Type B pancreatic cell (in vitro differentiated cells): ENCODE measurements around the gene PRSS57. TPM values are rescaled to one million over a fixed set of nuclear protein-coding genes. Genes with fewer than 3 reads are reported as not detected.

Source experiments
- DNase-seq: peaks from one replicate; pipeline ENCODE4 v3.0.0; 2021; ENCODE audit warnings: mixed read lengths; ENCODE audit not compliant: unreplicated experiment; ENCODE audit errors: extremely low spot score
- H3K27ac Mint-ChIP-seq: 2 replicates; pipeline ENCODE4 v1.8.0; 2021; ENCODE audit warnings: mild to moderate bottlenecking, mixed read lengths
- H3K27me3 Mint-ChIP-seq: 2 replicates; pipeline ENCODE4 v1.8.0; 2021; ENCODE audit warnings: mixed read lengths
- H3K36me3 Mint-ChIP-seq: 2 replicates; pipeline ENCODE4 v1.8.0; 2021; ENCODE audit warnings: mixed read lengths
- H3K4me1 Mint-ChIP-seq: one replicate; pipeline ENCODE4 v1.8.0; 2021; ENCODE audit warnings: mixed read lengths; ENCODE audit not compliant: unreplicated experiment
- H3K4me3 Mint-ChIP-seq: 2 replicates; pipeline ENCODE4 v1.8.0; 2021; ENCODE audit warnings: mild to moderate bottlenecking, mixed read lengths
- H3K9me3 Mint-ChIP-seq: 2 replicates; pipeline ENCODE4 v1.8.0; 2021; ENCODE audit warnings: mixed read lengths
- total RNA-seq: library from RNA; stranded (reverse); gene quantifications from 2 replicates; pipeline ENCODE4 v1.2.1, GENCODE V29; 2021; ENCODE audit warnings: low replicate concordance
- TF ChIP-seq, protein P1 (sequence below): fragments of 200-600 bp; sonication (generic); conservative IDR thresholded peaks from 2 replicates; pipeline ENCODE4 v1.5.0; 2021; ENCODE audit warnings: antibody characterized with exemption, mild to moderate bottlenecking

Gene PRSS57
- total RNA-seq, 1 donor from 2014 or later = not detected

- Mint-ChIP-seq H3K4me3 (no peak overlapping the region), H3K27ac (no peak overlapping the region), H3K4me1 (no peaks in the 10 kb centered on the region), H3K9me3 (no peaks in the 10 kb centered on the region), H3K36me3 (no peaks in the 10 kb centered on the region), H3K27me3 (no peaks in the 10 kb centered on the region)
- no peak for DNase-seq
- TF ChIP-seq, protein P1, sequence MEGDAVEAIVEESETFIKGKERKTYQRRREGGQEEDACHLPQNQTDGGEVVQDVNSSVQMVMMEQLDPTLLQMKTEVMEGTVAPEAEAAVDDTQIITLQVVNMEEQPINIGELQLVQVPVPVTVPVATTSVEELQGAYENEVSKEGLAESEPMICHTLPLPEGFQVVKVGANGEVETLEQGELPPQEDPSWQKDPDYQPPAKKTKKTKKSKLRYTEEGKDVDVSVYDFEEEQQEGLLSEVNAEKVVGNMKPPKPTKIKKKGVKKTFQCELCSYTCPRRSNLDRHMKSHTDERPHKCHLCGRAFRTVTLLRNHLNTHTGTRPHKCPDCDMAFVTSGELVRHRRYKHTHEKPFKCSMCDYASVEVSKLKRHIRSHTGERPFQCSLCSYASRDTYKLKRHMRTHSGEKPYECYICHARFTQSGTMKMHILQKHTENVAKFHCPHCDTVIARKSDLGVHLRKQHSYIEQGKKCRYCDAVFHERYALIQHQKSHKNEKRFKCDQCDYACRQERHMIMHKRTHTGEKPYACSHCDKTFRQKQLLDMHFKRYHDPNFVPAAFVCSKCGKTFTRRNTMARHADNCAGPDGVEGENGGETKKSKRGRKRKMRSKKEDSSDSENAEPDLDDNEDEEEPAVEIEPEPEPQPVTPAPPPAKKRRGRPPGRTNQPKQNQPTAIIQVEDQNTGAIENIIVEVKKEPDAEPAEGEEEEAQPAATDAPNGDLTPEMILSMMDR = no peak
Measured at GRCh38 chr19:645912-646778, 49.1 kb downstream of the PRSS57 start.

DNA sequence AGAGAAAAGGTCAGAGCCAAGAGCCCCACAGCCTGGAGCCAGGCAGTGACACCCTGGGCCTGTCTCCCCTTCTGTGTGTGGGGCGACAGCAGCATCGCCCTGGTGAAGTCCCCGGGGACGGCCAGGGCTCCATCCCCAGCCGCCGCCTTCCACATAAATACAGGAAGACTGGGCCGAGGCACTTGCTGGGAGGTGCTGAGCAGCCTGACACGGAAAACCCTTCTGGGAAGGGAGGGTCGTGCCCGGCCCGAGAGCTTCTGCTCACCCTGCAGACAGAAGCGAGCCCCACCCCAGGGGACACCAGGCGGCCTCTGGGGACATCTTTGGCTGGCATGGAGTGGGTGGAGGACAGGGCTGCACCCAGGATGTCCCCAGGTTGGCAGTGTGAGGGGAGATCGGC, 50.5 kb downstream of the PRSS57 start:
- no peaks in the 10 kb centered on the region for H3K27me3 Mint-ChIP-seq
- TF ChIP-seq, protein P1 = no peak
- no peak overlapping the region for H3K4me3 Mint-ChIP-seq
- no peak overlapping the region for H3K27ac Mint-ChIP-seq
- H3K9me3 Mint-ChIP-seq = no peaks in the 10 kb centered on the region
- no peak for DNase-seq
- H3K4me1 Mint-ChIP-seq = no peaks in the 10 kb centered on the region
- no peaks in the 10 kb centered on the region for H3K36me3 Mint-ChIP-seq

DNA sequence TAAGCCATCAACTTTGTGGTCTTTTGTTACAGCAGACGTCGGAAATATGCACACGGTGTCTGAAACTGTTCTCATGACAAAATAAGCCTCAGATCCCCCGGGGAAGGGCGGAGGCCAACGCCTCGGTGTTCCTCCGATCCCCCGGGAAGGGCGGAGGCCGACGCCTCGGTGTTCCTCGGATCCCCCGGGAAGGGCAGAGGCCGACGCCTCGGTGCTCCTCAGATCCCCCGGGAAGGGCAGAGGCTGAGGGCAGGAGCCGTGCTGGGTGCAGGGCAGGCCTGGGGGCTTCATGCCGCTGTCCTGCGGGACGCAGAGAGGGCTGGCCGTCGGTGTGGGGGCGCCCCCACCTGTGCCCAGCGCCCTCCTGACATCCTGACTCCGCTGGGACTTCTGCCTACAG, 50.9 kb downstream of the PRSS57 start:
- Mint-ChIP-seq H3K36me3 (no peaks in the 10 kb centered on the region), H3K4me1 (peaks cover 1% of the 10 kb centered on the region), H3K4me3 (no peak overlapping the region), H3K9me3 (no peaks in the 10 kb centered on the region), H3K27ac (no peak overlapping the region), H3K27me3 (peaks cover 1% of the 10 kb centered on the region)
- DNase-seq = no peak
- TF ChIP-seq, protein P1 = no peak

GRCh38 chr19:643736-644135, 51.5 kb downstream of the PRSS57 start:
- Mint-ChIP-seq H3K9me3 (no peaks in the 10 kb centered on the region), H3K36me3 (no peaks in the 10 kb centered on the region), H3K27me3 (peaks cover 4% of the 10 kb centered on the region), H3K27ac (no peak overlapping the region), H3K4me3 (no peak overlapping the region), H3K4me1 (peaks cover 4% of the 10 kb centered on the region)
- TF ChIP-seq, protein P1 = no peak
- no peak for DNase-seq

DNA sequence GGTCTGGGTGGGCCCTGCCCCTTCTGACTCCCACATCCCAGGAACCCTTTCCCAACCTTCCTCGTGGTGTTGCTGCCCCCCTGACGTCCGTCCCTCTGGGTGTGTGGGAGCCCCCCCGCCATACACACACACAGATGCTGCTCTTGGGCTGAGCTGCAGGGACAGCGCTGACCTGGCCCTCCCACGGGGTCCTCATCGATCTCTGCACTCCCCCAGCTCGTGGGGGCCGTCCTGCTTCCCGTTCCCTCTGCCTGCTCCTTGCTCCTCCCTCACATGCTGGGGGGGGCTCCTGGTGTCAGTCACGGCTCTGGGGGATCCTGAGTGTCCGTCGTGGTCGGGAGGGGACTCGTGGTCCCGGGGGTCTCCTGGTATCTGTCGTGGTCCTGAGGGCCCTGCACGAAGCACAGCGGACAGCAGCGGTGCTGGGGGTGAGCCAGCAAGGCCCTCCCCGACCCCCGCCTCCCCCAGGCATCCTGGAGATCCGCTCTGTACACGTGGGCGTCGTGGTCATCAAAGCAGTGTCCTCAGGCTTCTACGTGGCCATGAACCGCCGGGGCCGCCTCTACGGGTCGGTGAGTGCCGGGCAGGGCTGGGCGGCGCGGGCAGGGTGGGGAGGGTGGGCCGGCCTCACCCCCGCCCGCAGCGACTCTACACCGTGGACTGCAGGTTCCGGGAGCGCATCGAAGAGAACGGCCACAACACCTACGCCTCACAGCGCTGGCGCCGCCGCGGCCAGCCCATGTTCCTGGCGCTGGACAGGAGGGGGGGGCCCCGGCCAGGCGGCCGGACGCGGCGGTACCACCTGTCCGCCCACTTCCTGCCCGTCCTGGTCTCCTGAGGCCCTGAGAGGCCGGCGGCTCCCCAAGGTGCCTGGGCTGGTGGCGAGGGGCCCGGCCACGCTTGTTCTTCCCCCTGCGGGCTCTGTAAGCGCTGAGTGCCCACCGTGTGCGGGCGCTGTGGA, 52.2 kb downstream of the PRSS57 start:
- TF ChIP-seq, protein P1 = no peak
- Mint-ChIP-seq H3K4me3 (no peak overlapping the region), H3K9me3 (no peaks in the 10 kb centered on the region), H3K27me3 (peaks cover 4% of the 10 kb centered on the region), H3K27ac (no peak overlapping the region), H3K36me3 (no peaks in the 10 kb centered on the region), H3K4me1 (peaks cover 4% of the 10 kb centered on the region)
- DNase-seq = no peak
